DND-41 (cell line): ENCODE results near the gene CTBP2.

ENCODE experiments used
- ATAC-seq: fragments of 200-7000 bp; cut with Tn5 transposase; 3 replicates; pipeline ENCODE4 v1.9.1; 2021; ENCODE audit warnings: low read depth; ENCODE audit not compliant: insufficient read depth
- DNase-seq: peaks from one replicate; pipeline ENCODE4 v3.0.0-alpha.2; 2020
- H2AFZ ChIP-seq: 2 replicates; pipeline ENCODE4 v1.6.0; 2012; ENCODE audit warnings: low read depth, low read length
- H3K27ac ChIP-seq: 2 replicates; pipeline ENCODE4 v1.5.1; 2012; ENCODE audit warnings: low read length, inconsistent platforms
- H3K27me3 ChIP-seq: fragments of 200-600 bp; sonication (generic); 2 replicates; pipeline ENCODE4 v1.6.0; 2012; ENCODE audit warnings: low read length, mild to moderate bottlenecking, inconsistent platforms; ENCODE audit not compliant: insufficient read depth, poor library complexity
- H3K36me3 ChIP-seq: 2 replicates; pipeline ENCODE4 v1.5.1; 2012; ENCODE audit warnings: low read length, inconsistent platforms; ENCODE audit not compliant: insufficient read depth
- H3K4me1 ChIP-seq: 2 replicates; pipeline ENCODE4 v1.5.1; 2012; ENCODE audit warnings: mild to moderate bottlenecking, low read length; ENCODE audit not compliant: insufficient read depth
- H3K4me2 ChIP-seq: 2 replicates; pipeline ENCODE4 v1.6.0; 2012; ENCODE audit warnings: mild to moderate bottlenecking, moderate library complexity, low read length, inconsistent platforms; ENCODE audit not compliant: insufficient read depth
- H3K4me3 ChIP-seq, 2 experiments: fragments of 200-600 bp in 1 of 2; shearing (Covaris generic) in 1 of 2; 2 replicates each; pipeline ENCODE4 v1.5.1; 2012 to 2016; ENCODE audit warnings: inconsistent platforms in 2 of 2, low read length in 2 of 2, mild to moderate bottlenecking in 2 of 2, low read depth in 1 of 2, moderate library complexity in 1 of 2
- H3K79me2 ChIP-seq: 2 replicates; pipeline ENCODE4 v1.6.0; 2012; ENCODE audit warnings: low read length, inconsistent platforms; ENCODE audit not compliant: insufficient read depth
- H3K9ac ChIP-seq: 2 replicates; pipeline ENCODE4 v1.6.0; 2012; ENCODE audit warnings: low read depth, mild to moderate bottlenecking, inconsistent platforms, low read length, moderate library complexity
- H3K9me3 ChIP-seq: 2 replicates; pipeline ENCODE4 v1.5.1; 2012; ENCODE audit warnings: low read length, moderate library complexity, mild to moderate bottlenecking, inconsistent platforms; ENCODE audit not compliant: insufficient read depth, severe bottlenecking
- H4K20me1 ChIP-seq: 2 replicates; pipeline ENCODE4 v1.6.0; 2012; ENCODE audit warnings: low read length; ENCODE audit not compliant: insufficient read depth
- CTCF ChIP-seq: IDR thresholded peaks from 2 replicates; pipeline ENCODE4 v1.5.1; 2012; ENCODE audit warnings: borderline replicate concordance, low read length, moderate library complexity, mild to moderate bottlenecking; ENCODE audit not compliant: poor library complexity, severe bottlenecking; ENCODE audit errors: extremely low read depth
- EZH2 ChIP-seq: IDR thresholded peaks from 3 replicates; pipeline ENCODE4 v1.6.1; 2012; ENCODE audit warnings: borderline replicate concordance, low read depth, mild to moderate bottlenecking, moderate library complexity, low read length, inconsistent platforms; ENCODE audit not compliant: severe bottlenecking

CTBP2 gene

DNA sequence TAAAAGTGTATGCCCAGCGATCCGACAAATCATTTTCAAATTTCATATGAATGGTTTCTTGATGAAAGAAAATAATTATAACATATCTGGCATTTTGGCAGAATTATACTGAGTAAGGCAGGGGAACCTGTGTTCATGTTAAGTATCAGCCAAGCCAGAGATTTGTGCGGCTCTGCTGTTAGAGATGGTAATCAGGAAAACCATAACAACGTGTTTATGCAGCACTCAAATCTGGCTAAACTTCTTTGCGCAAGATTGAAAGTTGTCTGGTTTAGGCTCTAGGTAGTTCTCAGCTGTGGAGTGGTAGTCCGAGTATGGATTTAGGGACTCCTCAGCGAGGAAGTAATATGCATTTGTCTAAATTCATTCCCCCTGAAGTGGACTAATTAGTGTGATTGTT is 8.9 kb upstream of the CTBP2 start:
- H3K36me3 ChIP-seq, result no peaks in the 10 kb centered on the region
- H3K27ac ChIP-seq, result no peak overlapping the region
- no peaks in the 10 kb centered on the region for H3K4me1 ChIP-seq
- no peak overlapping the region for H3K4me3 ChIP-seq
- DNase-seq (no peak), ATAC-seq (no peak)
- no peak overlapping the region for H3K4me2 ChIP-seq
- H3K27me3 ChIP-seq, result peaks cover 26% of the 10 kb centered on the region
- no peak overlapping the region for H3K9ac ChIP-seq
- H4K20me1 ChIP-seq, result no peaks in the 10 kb centered on the region
- H2AFZ ChIP-seq, result no peak overlapping the region
- no peaks in the 10 kb centered on the region for H3K9me3 ChIP-seq
- TF ChIP-seq CTCF (no peak), EZH2 (no peak)
- H3K79me2 ChIP-seq, result no peaks in the 10 kb centered on the region

- Histone ChIP-seq H3K4me1 (peaks cover 2% of the 10 kb centered on the region; the same call in 1 of the 2 replicates), H3K9me3 (no peaks in the 10 kb centered on the region), H2AFZ (no peak overlapping the region), H3K79me2 (no peaks in the 10 kb centered on the region), H4K20me1 (no peaks in the 10 kb centered on the region), H3K27ac (no peak overlapping the region), H3K4me2 (no peak overlapping the region), H3K9ac (no peak overlapping the region), H3K36me3 (no peaks in the 10 kb centered on the region), H3K4me3 (no peak overlapping the region), H3K27me3 (peaks cover 23% of the 10 kb centered on the region)
- DNase-seq, result no peak
- ATAC-seq, result no peak
- TF ChIP-seq EZH2 (no peak), CTCF (no peak)
These were observed 6.3 kb upstream of the CTBP2 start for GRCh38 chr10:125166658-125167057.

- no peaks in the 10 kb centered on the region for H3K79me2 ChIP-seq
- no peak overlapping the region for H3K4me2 ChIP-seq
- no peak overlapping the region for H2AFZ ChIP-seq
- DNase-seq (no peak), ATAC-seq (no peak)
- H3K4me1 ChIP-seq, result peaks cover 5% of the 10 kb centered on the region; the same call in 1 of the 2 replicates
- no peak overlapping the region for H3K4me3 ChIP-seq
- H3K9ac ChIP-seq, result no peak overlapping the region
- no peak for TF ChIP-seq EZH2
- TF ChIP-seq CTCF, result no peak
- peaks cover 19% of the 10 kb centered on the region for H3K27me3 ChIP-seq
- H3K27ac ChIP-seq, result no peak overlapping the region
- no peaks in the 10 kb centered on the region for H4K20me1 ChIP-seq
- H3K9me3 ChIP-seq, result no peaks in the 10 kb centered on the region
- no peaks in the 10 kb centered on the region for H3K36me3 ChIP-seq
These were observed 5.5 kb upstream of the CTBP2 start for GRCh38 chr10:125165584-125166573.
